ENCODE data around the gene DTWD2.

DNA sequence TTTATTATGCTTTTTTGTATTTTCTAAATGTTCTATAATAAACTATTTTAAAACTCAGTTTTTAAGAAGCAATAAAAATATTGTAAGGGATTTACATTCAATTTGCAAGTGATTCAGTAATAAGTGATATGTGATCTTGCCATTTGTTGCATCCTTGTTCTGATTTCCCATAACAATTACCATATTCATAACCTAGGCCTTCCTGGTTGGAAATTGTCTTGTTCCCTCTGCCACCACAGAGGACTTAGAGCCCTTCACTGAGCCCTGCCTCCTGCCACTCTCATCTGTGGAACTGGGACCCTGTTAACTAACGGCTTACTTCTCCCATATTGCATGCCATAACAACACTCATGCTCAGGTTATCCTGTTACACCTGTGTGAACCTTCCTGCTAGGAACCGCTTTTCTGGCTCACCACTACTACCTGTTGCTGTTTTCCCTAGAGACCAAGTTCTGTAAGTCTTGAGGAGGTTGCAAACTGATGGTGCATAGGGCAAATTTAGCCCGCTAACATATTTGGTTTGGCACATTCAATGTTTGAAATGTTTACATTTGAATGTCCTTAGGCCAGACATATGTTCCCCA, 32.9 kb upstream of the DTWD2 start:
- TF ChIP-seq, protein P1, sequence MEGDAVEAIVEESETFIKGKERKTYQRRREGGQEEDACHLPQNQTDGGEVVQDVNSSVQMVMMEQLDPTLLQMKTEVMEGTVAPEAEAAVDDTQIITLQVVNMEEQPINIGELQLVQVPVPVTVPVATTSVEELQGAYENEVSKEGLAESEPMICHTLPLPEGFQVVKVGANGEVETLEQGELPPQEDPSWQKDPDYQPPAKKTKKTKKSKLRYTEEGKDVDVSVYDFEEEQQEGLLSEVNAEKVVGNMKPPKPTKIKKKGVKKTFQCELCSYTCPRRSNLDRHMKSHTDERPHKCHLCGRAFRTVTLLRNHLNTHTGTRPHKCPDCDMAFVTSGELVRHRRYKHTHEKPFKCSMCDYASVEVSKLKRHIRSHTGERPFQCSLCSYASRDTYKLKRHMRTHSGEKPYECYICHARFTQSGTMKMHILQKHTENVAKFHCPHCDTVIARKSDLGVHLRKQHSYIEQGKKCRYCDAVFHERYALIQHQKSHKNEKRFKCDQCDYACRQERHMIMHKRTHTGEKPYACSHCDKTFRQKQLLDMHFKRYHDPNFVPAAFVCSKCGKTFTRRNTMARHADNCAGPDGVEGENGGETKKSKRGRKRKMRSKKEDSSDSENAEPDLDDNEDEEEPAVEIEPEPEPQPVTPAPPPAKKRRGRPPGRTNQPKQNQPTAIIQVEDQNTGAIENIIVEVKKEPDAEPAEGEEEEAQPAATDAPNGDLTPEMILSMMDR (conservative IDR thresholded peaks at IDR 0.05), result no peak
- no peak for TF ChIP-seq EZH2 (IDR thresholded peaks at IDR 0.05; ENCODE audit: low read depth)
